ENCODE measurements around the gene JOSD2. TPM values are rescaled to one million over a fixed set of nuclear protein-coding genes. Genes with fewer than 3 reads are reported as not detected.

The JOSD2 gene
- total RNA-seq, 1 experiment from 2014 or later: 40.9 TPM

GRCh38 chr19:50479761-50480251 is 31.2 kb downstream of the JOSD2 start (continued):
- no peak for TF ChIP-seq YY1 (IDR thresholded peaks at IDR 0.05; ENCODE audit: extremely low read depth, insufficient replicate concordance, low read depth, low read length)
- no peak for TF ChIP-seq POLR2AphosphoS5 (IDR thresholded peaks at IDR 0.05; ENCODE audit: low read depth, low read length)

DNA sequence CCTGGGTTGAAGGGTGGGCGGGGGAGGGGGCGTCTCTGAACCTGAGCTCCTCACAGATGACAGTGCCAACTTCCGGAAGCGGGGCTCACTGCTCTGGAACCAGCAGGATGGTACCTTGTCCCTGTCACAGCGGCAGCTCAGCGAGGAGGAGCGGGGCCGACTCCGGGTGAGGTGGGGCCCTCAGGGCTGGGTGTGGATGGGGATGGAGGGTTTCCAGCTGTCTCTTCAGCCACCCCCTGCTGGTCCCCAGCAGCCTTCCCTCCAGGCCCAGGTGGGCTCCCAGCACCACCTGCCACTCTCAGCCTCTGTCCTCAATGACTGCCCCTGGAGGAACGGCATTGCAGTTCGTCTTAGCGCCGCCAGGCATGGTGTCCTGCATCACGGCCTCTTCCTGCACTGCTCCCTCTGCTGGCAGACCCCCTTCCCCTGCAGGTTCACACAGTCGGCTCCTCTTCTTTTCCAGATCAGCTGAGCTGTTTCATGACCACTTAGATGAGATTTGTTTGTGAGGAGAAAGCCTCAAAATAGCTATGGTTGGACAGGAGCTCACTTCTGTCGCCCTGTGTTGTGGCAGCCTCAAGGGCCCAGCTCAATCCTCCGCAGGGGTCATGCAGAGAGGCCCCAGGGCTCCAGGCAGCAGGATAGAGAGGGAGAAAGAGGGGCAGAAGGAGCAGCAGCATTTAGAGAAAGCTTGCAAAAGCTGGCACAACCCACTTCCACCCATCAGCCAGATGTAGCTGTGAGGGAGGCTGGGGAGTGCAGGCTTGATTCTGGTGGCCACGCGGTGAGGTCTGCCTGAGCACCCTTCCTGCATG is 31.9 kb downstream of the JOSD2 start:
- Histone ChIP-seq H3K9me2 (ENCODE audit: insufficient read depth) (no peaks in the 10 kb centered on the region), H3K9ac (ENCODE audit: low read length) (no peak overlapping the region), H3K4me1 (ENCODE audit: control insufficient read depth in 1 of 2, insufficient read depth in 2 of 2, low read length in 2 of 2) (peaks cover 9 to 21% of the 10 kb centered on the region in 2 experiments; a peak in 3 of 4 replicates), H3K9me3 (ENCODE audit: control insufficient read depth in 1 of 2, insufficient read depth in 1 of 2, low read depth in 1 of 2, low read length in 2 of 2) (no peaks in the 10 kb centered on the region), H3K4me2 (ENCODE audit: low read length) (no peak overlapping the region), H4K20me1 (ENCODE audit: insufficient read depth) (no peaks in the 10 kb centered on the region), H3K4me3 (replicated peaks in 1 of 2; ENCODE audit: low read depth in 1 of 2, low read length in 2 of 2) (no peak overlapping the region), H3K27me3 (ENCODE audit: insufficient read depth, low read length) (no peaks in the 10 kb centered on the region), H3K79me2 (ENCODE audit: insufficient read depth, low read length) (peaks cover 38% of the 10 kb centered on the region), H3K27ac (ENCODE audit: low read depth, low read length) (no peak overlapping the region), H2AFZ (ENCODE audit: low read depth, low read length, poor library complexity, severe bottlenecking) (no peak overlapping the region), H3K36me3 (ENCODE audit: control insufficient read depth in 1 of 2, insufficient read depth in 2 of 2, low read length in 2 of 2) (peaks cover 18 to 36% of the 10 kb centered on the region in 2 experiments; a peak in 3 of 4 replicates)
- peak; percentile 43 for ATAC-seq
- BruUV-seq (replicated peaks): no TSS peak
- CTCF ChIA-PET: interaction anchor here (1.8 to 2.3 kb wide), 3 partner anchors 13 to 122 kb away, joined by 6 to 13 read pairs (median 10); no protein-coding TSS in a partner anchor
- TF ChIP-seq CTCF (IDR thresholded peaks at IDR 0.05 in 2 of 3, conservative IDR thresholded peaks at IDR 0.05 in 1 of 3; ENCODE audit: borderline replicate concordance in 1 of 3, insufficient read depth in 1 of 3, low read depth in 2 of 3, low read length in 2 of 3) (peak; percentile 94), POLR2AphosphoS5 (IDR thresholded peaks at IDR 0.05; ENCODE audit: low read depth, low read length) (no peak)
- RAD21 ChIA-PET (ENCODE audit: low non-redundant PET in 1 of 2, low total read pairs in 2 of 2, uncharacterized antibody in 2 of 2, unreplicated experiment in 2 of 2): no interaction called here
- DNase-seq (ENCODE audit: low read depth, low spot score): no peak
- intact Hi-C loops (cut with micrococcal nuclease): loop anchor here (1.0 kb wide), 1 partner anchor 111 kb away; no protein-coding TSS in a partner anchor
- POLR2A ChIA-PET: interaction anchor here (1.2 kb wide), 1 partner anchor 111 kb away, joined by 3 read pairs; no protein-coding TSS in a partner anchor

All from HCT116 (cell line).